Stimulated activated CD4-positive, alpha-beta T cell treated with anti-CD3 and anti-CD28 coated beads, Interleukin-4, amount 100 ng/mL, for 48 hours (primary cell): ENCODE data around the gene PPAT.

Experiments
- DNase-seq, 2 donors: peaks; one replicate each; pipeline ENCODE4 v3.0.0-alpha.2; 2020; ENCODE audit warnings: low read depth in 2 of 2

Gene PPAT

DNA sequence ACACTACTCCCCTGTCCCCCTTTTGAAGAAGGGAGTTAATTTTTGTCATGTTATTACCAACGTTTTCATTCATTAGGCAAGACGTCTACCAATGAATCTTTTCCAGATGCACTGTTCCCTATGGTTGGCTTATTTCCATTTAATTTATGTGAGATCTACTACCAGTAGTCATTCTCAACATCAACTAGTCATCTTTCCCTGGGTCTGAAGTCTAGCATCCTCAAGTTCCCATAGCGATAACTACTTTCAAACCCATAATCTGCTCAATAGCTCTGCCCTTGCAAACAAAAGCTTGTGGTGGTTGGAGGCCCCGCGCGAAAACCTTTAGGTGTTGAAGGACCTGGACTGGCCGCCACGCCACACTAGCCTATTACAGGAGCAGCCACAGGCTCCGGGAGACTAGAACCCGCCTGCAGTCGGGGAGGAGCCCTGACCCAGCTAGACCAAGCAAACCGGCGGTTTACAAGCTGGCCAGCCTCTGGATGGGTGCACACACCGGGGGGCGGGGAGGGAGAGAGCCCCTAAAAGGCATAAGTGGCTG, 746 bp downstream of the PPAT start:
- peak; percentile 19 to 28 for DNase-seq

DNA sequence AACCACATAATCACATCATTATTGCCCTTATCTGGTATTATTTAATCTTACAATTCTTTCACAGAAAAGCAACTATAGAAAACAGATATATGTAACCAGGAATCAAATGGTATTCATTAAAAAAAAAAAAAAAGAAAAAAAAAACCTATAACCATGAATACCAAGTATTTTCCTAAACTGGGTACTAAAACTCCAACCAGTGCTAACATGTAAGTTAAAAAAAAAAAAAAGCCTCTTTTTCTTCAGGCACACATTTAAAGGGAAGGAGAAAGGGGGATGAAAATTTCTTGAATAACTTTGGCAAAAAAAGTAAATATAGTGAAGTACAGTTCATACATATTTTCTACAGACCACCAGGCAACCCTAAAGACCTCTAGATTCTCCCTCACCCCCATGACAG, 2.1 kb downstream of the PPAT start:
- no peak for DNase-seq

DNA sequence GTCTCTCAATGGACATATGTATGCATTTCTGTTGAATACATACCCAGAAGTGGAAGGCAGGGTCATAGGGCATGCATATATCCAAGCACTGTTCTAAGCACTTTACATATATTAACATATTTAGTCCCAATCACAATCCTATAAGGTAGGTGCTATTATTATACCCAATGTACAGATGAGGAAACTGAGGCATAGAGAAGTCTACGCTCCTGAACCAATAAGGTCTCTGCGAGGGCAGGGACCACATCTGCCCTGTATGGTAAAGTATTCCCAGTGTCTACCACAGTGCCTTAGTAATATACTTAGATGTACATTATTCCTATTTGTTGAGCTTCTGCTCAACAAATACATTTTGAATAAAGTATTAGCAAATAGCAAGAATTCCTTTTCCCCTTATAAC, 5.2 kb downstream of the PPAT start:
- no peak for DNase-seq

DNA sequence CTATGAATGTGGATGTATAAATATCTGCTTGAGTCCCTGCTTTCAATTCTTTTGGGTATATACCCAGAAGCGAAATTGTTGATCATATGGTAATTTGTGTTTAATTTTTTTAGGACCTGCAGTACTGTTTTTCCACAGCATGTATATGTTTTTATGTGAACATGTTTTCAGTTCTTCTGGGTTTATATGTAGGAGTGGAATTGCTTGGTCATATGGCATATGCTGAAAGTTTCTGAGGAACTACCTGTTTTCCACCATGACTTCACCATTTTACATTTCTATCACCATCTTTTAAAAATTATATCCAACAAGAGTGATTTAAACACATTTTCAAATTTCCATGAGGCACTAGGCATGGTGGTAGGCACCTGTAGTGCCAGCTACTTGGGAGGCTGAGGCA, 8.2 kb downstream of the PPAT start:
- no peak for DNase-seq

DNA sequence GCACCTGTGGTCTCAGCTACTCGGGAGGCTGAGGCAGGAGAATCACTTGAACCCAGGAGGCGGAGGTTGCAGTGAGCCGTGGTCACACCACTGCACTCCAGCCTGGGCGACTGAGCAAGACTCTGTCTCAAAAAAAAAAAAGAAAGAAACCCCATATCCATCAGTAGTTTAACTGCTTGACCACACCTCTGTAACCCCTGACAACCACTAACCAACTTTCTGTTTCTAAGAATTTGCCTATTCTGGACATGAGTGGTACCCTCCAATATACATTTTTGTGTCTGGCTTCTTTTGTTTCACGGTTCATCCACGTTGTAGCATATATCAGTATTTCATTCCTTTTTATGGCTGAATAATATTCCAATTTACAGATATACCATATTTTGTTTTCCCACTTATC, 9.1 kb downstream of the PPAT start:
- no peak for DNase-seq

DNA sequence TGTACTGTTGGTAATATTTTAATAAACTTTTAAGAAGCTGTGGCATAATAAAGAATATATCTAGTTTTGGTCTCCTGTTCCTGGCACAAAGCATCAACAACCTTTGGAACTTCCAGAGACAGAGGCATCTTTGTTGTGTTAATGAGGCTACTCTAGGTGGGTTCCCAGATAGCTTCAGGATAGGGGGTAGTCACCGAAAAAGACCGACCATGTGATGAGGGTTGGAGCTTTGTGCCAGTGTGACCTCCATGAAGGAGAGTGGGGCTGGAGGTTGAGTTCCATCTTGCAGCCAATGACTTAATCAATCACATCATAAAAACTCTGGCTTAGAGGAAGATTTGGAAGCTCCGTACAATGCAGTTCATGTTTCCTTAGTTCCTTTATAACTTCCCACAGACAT, 9.9 kb downstream of the PPAT start:
- DNase-seq: no peak

DNA sequence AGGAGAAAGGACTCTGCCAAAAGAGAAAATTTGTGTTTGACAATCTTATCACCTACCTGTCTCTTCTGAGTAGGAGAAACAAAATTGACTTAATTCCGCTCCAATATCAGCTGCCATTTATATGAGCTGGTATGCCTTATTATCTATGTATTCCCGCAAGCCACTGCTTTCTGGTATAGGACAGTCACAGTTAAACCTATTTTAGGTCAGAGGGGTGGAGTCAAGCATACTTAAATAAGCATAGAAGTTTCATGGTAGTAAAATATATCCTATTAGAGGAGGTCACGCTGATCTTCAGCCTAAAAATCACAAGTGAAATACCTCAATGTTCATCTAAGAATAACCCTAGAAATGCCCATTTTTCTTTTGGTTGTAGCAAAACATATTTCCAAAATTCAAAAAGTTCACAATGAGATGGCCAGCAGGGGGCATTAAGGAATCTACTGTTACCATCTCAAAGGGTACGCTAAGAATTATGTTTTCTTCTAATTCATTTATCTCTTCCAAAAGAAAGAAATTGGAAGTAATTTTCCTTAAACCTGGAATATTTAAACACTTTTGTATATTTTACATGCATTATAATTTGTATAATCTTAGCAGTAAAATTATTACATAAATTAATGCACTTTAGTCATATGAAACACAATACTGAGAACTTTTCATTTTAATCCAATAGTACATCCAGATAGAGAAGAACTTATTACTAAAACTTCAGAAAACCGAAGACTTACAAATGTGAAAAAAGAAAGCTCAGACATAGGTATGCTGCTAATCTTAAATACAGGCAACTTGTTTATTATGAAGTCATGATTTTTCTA, 10.5 kb downstream of the PPAT start:
- peak in 1 of 2 donors; percentile 10 for DNase-seq

DNA sequence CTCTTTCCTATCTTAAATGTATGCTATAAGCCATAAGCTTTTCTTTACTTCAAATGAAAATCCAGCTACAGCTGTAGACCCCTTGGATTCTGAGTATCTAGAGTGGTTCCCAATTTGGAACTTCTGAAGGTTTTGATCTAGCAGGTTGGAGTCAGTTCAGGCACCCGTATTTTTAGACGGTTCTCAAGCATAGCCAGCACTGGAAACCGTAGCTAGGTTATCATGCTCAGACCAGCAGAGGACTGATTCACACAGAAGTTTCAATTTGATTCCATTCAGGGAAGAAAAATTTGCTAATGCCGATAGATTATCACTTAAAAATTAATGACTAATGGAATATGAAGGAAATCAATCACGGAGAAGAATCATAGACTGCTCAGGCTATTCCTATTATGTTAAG, 11.2 kb downstream of the PPAT start:
- no peak for DNase-seq

DNA sequence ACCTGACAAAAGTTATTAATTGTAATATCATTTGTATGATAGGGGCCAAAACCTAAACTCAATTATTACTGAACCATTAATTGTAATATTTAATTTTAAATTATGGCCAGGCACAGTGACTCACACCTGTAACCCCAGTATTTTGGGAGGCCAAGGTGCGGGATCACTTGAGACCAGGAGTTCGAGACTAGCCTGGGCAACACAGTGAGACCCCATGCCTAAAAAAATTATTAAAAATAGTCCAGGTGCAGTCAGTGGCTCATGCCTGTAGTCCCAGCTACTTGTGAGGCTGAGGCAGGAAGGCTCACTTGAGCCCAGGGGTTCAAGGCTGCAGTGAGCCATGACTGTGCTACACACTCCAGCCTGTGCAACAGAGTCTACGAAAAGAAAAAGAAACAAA, 18.0 kb downstream of the PPAT start:
- DNase-seq: no peak

DNA sequence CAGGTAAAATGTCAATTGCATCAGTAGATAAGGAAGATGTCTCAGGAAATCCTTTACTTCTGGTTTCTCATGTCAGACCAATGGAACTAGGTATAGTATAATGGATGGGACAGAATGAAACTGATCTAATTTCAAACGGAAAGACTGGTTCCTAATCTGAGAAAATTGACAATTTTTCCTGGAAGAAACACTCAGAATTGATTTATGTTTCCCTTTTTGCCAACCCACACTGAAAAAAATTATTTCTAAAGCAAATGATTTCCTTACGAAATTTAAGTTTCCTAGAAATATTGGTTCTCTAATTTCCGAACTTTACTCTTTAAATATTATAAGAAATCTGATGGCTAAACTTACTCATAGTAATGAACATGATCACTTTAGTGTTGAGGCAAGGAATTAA, 19.1 kb downstream of the PPAT start:
- DNase-seq: no peak

DNA sequence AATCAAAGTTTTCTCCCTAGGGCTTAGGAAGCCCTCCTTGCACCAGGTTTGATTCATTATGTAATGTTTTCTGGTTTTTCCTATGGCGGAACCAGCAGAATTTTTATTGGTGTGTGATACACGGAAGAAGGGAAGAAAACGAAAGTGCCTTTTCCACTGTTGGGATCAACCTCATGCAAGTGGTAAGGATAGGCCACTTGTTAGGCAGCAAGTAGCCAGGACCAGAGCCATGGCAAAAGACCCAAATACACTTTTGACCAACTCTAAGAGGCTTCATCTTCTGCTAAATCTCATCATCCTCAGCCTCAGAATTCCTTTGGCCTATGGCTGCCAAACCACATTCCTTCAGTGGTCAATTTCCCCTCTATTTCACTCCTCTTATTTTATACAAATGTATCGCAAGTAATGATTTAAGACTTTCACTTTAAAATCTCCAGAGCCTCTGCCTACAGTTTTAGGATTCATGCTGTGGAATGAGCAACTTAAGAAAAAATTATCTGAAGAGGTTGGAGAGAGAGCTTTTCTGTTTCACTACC, 21.2 kb downstream of the PPAT start:
- no peak for DNase-seq

DNA sequence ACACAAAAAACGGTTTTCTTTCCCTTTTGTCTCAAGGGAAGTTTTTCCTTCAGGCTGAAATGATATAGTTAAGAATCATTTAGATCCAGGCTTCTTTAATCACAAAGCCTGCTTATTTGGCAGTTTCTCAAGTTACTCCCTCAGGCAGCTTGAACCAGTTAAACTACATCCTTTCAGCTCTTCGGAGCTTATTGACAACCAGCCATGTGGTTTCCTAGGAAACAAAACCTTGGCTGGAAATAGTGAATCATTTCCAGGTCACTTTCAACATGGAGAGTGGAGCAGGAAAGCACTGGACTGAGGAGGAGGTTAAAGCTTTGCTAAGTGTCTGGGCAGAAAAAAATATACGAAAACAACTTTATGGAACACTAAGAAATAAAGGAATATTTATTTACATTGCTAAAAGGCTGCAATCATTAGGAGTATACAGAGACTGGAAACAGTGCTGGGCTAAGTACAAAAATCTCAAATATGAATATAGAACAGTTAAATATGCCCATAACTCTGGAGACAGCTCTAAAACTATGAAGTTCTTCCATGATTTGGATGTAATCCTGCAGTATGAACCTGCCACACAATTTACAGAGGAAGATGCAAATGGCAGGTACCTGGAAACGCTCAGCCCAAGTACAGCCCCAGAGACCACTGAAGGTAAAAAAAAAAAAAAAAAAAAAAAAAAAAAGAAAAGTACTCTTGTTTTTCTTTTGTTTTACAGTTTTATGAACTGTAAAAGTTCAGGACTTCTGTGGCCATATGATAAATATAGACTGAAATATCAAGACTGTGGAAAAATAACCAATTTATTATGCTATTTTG, 25.0 kb downstream of the PPAT start:
- DNase-seq: no peak

DNA sequence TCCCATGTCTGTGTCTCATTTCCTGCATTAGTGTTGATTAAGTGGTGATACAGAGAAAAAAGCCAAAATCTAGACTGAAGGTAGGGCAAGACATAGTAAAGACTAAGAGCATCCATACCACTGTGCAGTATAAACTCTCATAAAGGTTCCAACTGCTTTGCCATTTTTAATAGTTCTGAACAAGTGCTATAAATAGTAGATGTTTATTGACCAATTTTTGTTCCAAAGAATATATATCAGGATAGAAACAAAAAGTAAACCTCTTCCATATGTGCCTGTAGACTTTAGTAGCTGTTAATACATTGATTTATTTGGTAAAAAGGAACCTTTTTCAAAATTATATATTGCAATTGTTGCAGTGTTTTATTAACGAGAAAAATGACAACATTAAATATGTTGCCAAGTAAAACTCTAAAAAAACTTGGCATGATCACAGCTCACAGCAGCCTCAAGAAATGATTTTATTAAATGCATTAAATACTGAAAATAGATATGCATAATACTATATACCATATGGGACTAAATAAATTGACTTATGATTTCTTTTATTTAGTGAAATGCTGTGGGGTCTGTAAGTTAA, 25.8 kb downstream of the PPAT start:
- DNase-seq: no peak

DNA sequence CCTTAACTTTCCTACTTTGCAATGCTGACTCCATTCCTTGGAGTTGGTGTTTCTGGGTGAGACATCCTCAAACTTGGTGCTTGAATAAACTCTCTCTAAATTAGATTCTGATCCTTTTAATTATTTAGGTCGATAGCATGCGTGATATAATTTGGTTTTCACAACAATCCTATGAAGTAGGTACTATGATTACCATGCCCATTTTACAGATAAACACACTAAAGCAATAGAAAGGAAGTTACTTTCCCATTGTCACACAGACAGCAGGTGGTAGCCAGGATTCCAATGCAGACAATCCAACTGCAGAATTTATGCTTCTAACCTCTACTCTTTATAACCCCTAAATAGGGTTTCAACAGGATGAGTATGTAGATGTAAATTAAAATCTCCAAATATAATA, 26.4 kb downstream of the PPAT start:
- no peak for DNase-seq

DNA sequence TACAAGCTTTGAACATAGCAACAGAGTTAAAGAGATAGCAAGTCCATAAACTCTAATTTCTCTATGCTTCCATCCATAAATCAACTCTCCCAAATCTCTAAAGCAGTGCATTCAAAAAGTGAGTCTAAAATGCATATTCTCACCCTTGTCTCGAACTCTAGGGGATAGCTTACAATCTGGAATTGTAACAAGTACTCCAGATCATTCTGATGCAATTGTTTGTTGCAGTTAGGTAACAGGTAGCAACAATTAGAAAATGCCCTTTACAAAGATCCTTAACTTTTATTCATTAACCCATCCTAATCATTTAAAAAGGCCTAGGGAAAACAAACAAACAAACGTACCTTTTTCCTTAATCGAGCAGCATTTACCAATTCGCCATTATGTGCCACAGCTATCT, 29.3 kb downstream of the PPAT start:
- no peak for DNase-seq

DNA sequence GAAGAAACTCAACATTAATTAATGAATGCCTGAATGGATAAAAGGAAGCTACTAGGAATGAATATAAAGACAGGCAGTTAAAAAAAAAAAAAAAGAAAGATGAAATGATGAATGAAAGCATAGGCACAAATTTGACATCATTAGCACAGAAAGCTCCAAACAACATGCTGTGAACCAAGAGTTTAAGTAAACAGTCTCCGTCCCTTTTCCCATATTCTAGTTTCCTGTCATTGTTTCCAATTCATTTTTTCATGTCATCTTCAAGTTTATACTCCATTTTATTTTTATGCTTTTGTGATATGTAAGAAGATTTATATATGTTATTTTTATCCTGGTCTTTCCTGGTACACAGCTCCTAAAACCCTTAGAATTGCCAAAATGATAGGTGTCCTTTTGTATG, 30.4 kb downstream of the PPAT start:
- no peak for DNase-seq

DNA sequence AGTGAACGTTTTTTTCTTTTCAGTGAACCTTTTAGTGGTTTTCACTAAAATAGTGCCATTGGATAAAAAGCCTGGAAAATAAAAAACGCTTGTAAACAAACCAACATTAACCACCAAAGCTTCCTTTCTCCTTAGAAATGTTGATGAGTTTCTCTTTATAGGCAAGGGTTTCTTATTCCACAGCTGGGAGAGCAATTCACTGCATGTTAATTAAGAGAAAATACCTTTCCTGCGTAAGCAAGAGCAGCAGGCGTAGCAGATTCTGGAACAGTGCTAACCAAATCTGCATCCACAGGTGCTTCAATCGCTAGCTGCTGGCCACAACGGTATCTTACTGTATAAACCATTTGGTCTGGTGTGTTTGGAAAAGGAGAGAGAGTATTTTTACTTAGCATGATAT, 34.9 kb downstream of the PPAT start:
- no peak for DNase-seq

DNA sequence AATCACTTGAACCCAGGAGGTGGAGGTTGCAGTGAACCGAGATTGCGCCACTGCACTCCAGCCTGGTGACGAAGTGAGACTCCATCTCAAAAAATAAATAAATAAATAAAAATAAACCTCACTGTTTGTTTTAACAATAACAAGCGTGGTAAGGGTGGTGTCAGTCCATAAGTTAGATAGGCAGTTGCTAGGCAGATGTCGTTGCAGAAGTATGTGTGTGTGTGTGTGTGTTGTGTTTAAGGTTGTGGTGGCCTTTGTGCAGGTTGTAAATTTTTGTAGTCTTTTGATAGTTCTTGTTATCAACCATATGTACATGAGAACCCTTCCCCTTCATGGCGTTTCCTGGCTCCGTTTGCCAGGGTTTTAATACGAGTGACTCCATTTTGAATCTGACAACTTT, 44.1 kb downstream of the PPAT start:
- DNase-seq: no peak

DNA sequence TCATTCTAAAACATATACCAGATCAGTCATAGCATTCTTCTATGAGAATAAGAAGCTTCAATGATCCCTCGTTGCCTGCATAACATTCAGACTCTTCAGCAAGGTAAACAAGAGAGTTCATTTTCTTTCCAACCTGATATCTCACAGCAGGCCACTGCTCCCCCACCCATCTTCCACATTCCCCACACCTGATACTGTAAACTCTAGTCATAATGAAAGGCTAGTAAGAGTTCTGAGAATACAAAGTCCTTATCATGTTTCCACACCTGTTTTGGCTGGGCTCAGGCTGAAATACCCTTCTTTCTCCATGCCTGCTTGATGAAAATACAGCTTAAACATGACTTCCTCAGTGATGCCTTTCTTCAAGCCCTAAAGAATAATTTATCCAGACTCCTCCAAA, 45.9 kb downstream of the PPAT start:
- no peak for DNase-seq

DNA sequence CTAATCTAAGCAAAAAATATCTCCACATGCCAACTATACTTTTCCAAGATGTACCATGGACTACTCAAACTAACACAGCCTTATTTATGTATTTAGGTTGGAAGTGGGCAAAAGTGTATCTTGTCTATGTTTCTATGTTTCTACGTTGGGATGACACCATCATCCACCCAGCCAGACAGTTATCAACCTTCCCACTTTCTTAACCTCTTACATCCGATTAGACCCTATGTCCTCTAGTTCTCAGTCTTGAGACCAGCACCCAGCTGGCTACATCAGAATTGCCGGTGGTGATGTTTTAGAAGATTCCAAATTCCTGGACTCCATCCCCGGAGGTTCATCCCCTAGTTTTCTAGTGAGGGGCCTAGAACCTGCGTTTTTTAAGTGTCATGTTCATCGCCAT, 47.1 kb downstream of the PPAT start:
- DNase-seq: no peak

DNA sequence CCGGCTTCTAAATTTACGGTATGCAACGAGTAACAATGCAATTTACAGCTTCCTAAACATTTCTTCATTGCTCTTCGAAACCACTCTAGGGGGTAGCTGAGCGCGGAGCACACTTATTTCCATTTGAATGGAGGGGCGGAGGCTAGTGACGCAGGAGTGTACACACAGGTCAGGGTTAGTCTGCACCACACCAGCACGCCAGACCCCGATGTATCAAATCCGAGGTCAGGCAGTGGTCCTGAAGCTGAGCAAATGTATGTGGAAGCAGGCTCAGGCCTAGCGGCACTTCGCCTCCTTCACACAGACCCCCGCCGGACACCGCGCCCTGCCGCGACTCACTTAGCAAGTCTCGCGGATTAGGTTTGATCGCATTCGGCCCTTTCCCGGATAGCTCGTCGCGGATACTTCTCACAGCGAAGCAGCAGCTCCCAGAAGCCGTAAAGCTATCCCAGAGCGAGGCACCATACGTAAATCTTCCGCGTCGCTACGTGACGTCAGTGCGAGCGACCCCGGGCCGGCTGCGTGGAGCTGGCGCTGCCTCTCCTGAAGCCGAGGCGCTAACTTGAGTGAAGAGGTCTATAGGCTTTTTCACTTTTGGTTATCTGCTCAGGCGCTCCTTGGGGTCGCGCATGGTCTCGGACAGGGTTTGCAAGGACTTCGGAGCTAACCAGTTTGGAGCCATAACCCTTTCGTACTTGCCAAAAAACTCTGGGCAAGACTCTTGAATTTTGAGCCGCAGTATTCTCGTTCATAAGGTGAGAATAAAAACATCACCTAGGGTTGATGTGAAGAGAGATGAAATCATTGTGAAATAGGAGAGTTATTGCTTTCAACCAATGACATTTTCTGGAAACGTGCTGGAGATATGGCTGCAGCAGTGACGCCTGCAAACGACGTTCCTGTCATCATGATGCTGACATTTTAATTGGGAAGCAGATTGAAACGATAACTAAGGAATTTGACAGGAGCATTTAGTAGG, 48.1 kb downstream of the PPAT start, which contains the start of gene AASDH:
AASDH (minus strand) TSS at position 469 of the 979 bp plus-strand sequence. CDS start 3,192 bp downstream, outside the sequence.
- DNase-seq: peak; percentile 92 to 93
